ENCODE data around the gene KAT6B. TPM values are rescaled to one million over a fixed set of nuclear protein-coding genes. Genes with fewer than 3 reads are reported as not detected.

The KAT6B gene
- total and polyA plus RNA-seq, 2 donors (not counting 1 experiment from before 2014, with no cell fraction given): 8.6 to 111 TPM

DNA sequence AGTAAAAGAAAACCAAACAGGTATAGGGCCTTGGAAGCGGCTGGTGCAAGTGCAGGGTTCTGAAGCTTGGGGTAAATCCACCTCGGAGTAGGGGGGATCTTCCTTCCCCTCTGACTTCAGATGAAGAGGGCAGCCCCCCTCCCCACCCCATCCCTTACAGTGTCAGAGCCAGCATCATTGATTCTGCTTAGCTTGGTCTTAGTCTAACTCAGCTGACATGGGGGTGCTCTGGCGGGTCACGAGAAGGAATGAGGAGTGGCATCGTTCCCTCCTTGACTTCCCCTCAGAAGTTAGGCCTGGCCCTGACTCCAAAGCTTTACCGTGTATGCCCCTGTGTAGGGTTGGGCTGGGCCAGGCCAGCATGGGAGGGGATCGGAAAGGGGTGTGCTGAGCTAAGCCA lies 240.9 kb downstream of the KAT6B start:
- peaks cover 0 to 3% (median 0%) of the 10 kb centered on the region in 3 donors for H3K9me3 ChIP-seq (ENCODE audit: control extremely low read depth in 1 of 3, control insufficient read depth in 2 of 3, insufficient read depth in 1 of 3, low read length in 2 of 3)
- ChIA-PET CTCF (interaction anchor here (0.6 kb wide), 1 partner anchor 46 kb away, joined by 3 read pairs; no protein-coding TSS in a partner anchor), POLR2A (no interaction called here)
- no peak overlapping the region for H3K4me3 ChIP-seq (ENCODE audit: control extremely low read depth in 1 of 5, extremely low read depth in 1 of 5, insufficient read depth in 1 of 5, low read depth in 2 of 5, low read length in 4 of 5)
- TF ChIP-seq CTCF (IDR thresholded peaks at IDR 0.05) (no peak), EZH2 (IDR thresholded peaks at IDR 0.05; ENCODE audit: borderline replicate concordance, insufficient read depth, low read depth, low read length, poor library complexity, severe bottlenecking) (no peak)
- Mint-ChIP-seq H3K4me1 (no peaks in the 10 kb centered on the region), H3K27ac (no peak overlapping the region), H3K4me3 (no peak overlapping the region), H3K9me3 (ENCODE audit: insufficient read depth) (no peaks in the 10 kb centered on the region), H3K27me3 (no peaks in the 10 kb centered on the region)
- no peak overlapping the region for H3K4me2 ChIP-seq (replicated peaks; ENCODE audit: low read depth, low read length, poor library complexity, severe bottlenecking)
- H3K4me1 ChIP-seq (ENCODE audit: control insufficient read depth in 2 of 2, insufficient read depth in 2 of 2, low read length in 2 of 2): no peaks in the 10 kb centered on the region
- H3K27ac ChIP-seq (ENCODE audit: low read length in 2 of 2): no peak overlapping the region
- no peak overlapping the region for H3K9ac ChIP-seq (ENCODE audit: low read length)
- intact Hi-C loops (cut with micrococcal nuclease): no loop called here
- WGBS (ENCODE audit: insufficient coverage): 100% methylated on average over 5 of the region's 7 CpGs
- ATAC-seq (ENCODE audit: low read depth) (no peak), DNase-seq (no peak)
- no peaks in the 10 kb centered on the region for H3K36me3 ChIP-seq (replicated peaks in 1 of 2; ENCODE audit: control extremely low read depth in 1 of 2, control insufficient read depth in 1 of 2, extremely low read depth in 1 of 2, insufficient read depth in 2 of 2, low read length in 1 of 2)
- H4K20me1 ChIP-seq (ENCODE audit: control insufficient read depth, insufficient read depth, low read length, poor library complexity, severe bottlenecking): no peaks in the 10 kb centered on the region
- no peaks in the 10 kb centered on the region for H3K79me2 ChIP-seq (ENCODE audit: control insufficient read depth, insufficient read depth, low read length)
- H2AFZ ChIP-seq (ENCODE audit: insufficient read depth, low read depth, low read length, poor library complexity, severe bottlenecking): no peak overlapping the region
- no peaks in the 10 kb centered on the region for H3K27me3 ChIP-seq (replicated peaks in 1 of 4; ENCODE audit: control extremely low read depth in 1 of 4, control insufficient read depth in 3 of 4, insufficient read depth in 4 of 4, low read length in 3 of 4)

DNA sequence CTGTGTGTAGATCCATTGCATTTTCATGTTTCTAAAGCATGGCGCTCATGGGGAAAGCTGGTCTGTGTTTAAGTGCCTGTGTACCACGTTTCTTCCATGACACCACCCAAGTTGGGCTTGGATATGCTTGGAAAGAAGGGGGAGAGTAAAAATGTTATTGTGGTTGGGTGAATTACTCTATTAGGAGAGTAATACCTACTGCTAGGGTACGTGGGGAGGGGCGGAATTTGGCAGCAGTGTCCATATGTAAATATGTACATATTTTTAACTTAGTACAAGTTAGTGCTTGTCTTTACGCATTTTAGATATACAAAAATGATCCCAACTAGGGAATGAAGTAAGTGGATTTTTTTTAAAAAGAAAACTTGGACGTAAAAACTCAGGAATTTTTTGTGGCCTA lies 242.1 kb downstream of the KAT6B start:
- Histone ChIP-seq H3K9ac (ENCODE audit: low read length) (no peak overlapping the region), H3K27ac (ENCODE audit: low read length in 2 of 2) (no peak overlapping the region), H3K27me3 (replicated peaks in 1 of 4; ENCODE audit: control extremely low read depth in 1 of 4, control insufficient read depth in 3 of 4, insufficient read depth in 4 of 4, low read length in 3 of 4) (no peaks in the 10 kb centered on the region), H3K9me3 (ENCODE audit: control extremely low read depth in 1 of 3, control insufficient read depth in 2 of 3, insufficient read depth in 1 of 3, low read length in 2 of 3) (no peaks in the 10 kb centered on the region), H2AFZ (ENCODE audit: insufficient read depth, low read depth, low read length, poor library complexity, severe bottlenecking) (no peak overlapping the region), H3K4me1 (ENCODE audit: control insufficient read depth in 2 of 2, insufficient read depth in 2 of 2, low read length in 2 of 2) (no peaks in the 10 kb centered on the region), H4K20me1 (ENCODE audit: control insufficient read depth, insufficient read depth, low read length, poor library complexity, severe bottlenecking) (no peaks in the 10 kb centered on the region), H3K79me2 (ENCODE audit: control insufficient read depth, insufficient read depth, low read length) (no peaks in the 10 kb centered on the region), H3K4me3 (ENCODE audit: control extremely low read depth in 1 of 5, extremely low read depth in 1 of 5, insufficient read depth in 1 of 5, low read depth in 2 of 5, low read length in 4 of 5) (no peak overlapping the region), H3K4me2 (replicated peaks; ENCODE audit: low read depth, low read length, poor library complexity, severe bottlenecking) (no peak overlapping the region), H3K36me3 (replicated peaks in 1 of 2; ENCODE audit: control extremely low read depth in 1 of 2, control insufficient read depth in 1 of 2, extremely low read depth in 1 of 2, insufficient read depth in 2 of 2, low read length in 1 of 2) (no peaks in the 10 kb centered on the region)
- Mint-ChIP-seq H3K27me3 (no peaks in the 10 kb centered on the region), H3K4me3 (no peak overlapping the region), H3K4me1 (no peaks in the 10 kb centered on the region), H3K27ac (no peak overlapping the region), H3K9me3 (ENCODE audit: insufficient read depth) (no peaks in the 10 kb centered on the region)
- CTCF ChIA-PET: no interaction called here
- POLR2A ChIA-PET: no interaction called here
- TF ChIP-seq CTCF (IDR thresholded peaks at IDR 0.05): no peak
- TF ChIP-seq EZH2 (IDR thresholded peaks at IDR 0.05; ENCODE audit: borderline replicate concordance, insufficient read depth, low read depth, low read length, poor library complexity, severe bottlenecking): no peak
- intact Hi-C loops (cut with micrococcal nuclease): no loop called here
- no peak for DNase-seq
- ATAC-seq (ENCODE audit: low read depth): no peak
- WGBS (ENCODE audit: insufficient coverage): 100% methylated on average over 1 of the region's 6 CpGs
